ENCODE data around the gene PCYOX1L. TPM values are rescaled to one million over a fixed set of nuclear protein-coding genes. Genes with fewer than 3 reads are reported as not detected.

PCYOX1L gene
- polyA plus RNA-seq, 3 donors: 9.8 to 31.8 (median 13.5) TPM

DNA sequence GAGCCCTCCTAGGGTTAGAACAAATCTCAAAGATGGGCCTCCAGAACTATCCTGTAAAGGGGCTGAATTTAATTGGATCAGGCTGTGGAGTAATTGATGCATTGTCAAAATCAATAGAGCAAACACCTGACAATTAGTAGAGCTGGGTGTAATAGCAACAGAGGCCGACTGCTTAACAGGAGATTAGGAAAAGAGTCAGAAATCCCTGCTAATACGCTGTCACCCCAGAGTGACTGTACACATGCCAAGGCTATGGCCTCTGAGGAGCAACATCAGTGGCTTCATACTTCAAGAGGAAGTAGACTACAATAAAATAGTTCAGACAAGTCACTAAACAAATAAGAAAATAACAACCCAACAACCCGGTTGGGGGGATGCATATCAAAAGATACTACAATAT lies 31.2 kb upstream of the PCYOX1L start:
- Mint-ChIP-seq H3K9me3 (peaks cover 0 to 3% (median 2%) of the 10 kb centered on the region in 7 donors), H3K4me3 (no peak overlapping the region), H3K4me1 (peaks cover 5% of the 10 kb centered on the region), H3K27me3 (ENCODE audit: low read depth in 3 of 3) (peaks cover 0 to 1% (median 0%) of the 10 kb centered on the region in 3 donors), H3K27ac (no peak overlapping the region), H3K36me3 (no peaks in the 10 kb centered on the region)
- DNase-seq: no peak
- Histone ChIP-seq H4K20me1 (ENCODE audit: insufficient read depth, low read length) (no peaks in the 10 kb centered on the region), H3K79me2 (ENCODE audit: insufficient read depth, low read length) (no peaks in the 10 kb centered on the region), H3K4me1 (ENCODE audit: control insufficient read depth in 1 of 2, insufficient read depth in 2 of 2, low read length in 2 of 2) (no peaks in the 10 kb centered on the region), H3K27me3 (ENCODE audit: control insufficient read depth in 2 of 2, insufficient read depth in 2 of 2, low read length in 2 of 2) (no peaks in the 10 kb centered on the region), H3K9ac (ENCODE audit: insufficient read depth, low read length, poor library complexity, severe bottlenecking) (no peak overlapping the region), H3K9me3 (replicated peaks in 1 of 2; ENCODE audit: control insufficient read depth in 1 of 2, insufficient read depth in 1 of 2, low read length in 2 of 2) (no peaks in the 10 kb centered on the region), H3K4me3 (replicated peaks in 1 of 3; ENCODE audit: low read depth in 2 of 3, low read length in 3 of 3) (no peak overlapping the region), H2AFZ (ENCODE audit: insufficient read depth, low read depth, low read length, poor library complexity, severe bottlenecking) (no peak overlapping the region), H3K4me2 (replicated peaks; ENCODE audit: extremely low read depth, low read length, poor library complexity, severe bottlenecking) (no peak overlapping the region), H3K27ac (ENCODE audit: low read depth in 1 of 2, low read length in 2 of 2) (no peak overlapping the region), H3K36me3 (replicated peaks in 1 of 2; ENCODE audit: control insufficient read depth in 1 of 2, insufficient read depth in 2 of 2, low read length in 2 of 2) (no peaks in the 10 kb centered on the region)
- 100% methylated on average over 2 of the region's 3 CpGs for WGBS (ENCODE audit: insufficient coverage)
- TF ChIP-seq, protein P1, sequence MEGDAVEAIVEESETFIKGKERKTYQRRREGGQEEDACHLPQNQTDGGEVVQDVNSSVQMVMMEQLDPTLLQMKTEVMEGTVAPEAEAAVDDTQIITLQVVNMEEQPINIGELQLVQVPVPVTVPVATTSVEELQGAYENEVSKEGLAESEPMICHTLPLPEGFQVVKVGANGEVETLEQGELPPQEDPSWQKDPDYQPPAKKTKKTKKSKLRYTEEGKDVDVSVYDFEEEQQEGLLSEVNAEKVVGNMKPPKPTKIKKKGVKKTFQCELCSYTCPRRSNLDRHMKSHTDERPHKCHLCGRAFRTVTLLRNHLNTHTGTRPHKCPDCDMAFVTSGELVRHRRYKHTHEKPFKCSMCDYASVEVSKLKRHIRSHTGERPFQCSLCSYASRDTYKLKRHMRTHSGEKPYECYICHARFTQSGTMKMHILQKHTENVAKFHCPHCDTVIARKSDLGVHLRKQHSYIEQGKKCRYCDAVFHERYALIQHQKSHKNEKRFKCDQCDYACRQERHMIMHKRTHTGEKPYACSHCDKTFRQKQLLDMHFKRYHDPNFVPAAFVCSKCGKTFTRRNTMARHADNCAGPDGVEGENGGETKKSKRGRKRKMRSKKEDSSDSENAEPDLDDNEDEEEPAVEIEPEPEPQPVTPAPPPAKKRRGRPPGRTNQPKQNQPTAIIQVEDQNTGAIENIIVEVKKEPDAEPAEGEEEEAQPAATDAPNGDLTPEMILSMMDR (IDR thresholded peaks at IDR 0.05): no peak
- intact Hi-C loops (cut with micrococcal nuclease): no loop called here

DNA sequence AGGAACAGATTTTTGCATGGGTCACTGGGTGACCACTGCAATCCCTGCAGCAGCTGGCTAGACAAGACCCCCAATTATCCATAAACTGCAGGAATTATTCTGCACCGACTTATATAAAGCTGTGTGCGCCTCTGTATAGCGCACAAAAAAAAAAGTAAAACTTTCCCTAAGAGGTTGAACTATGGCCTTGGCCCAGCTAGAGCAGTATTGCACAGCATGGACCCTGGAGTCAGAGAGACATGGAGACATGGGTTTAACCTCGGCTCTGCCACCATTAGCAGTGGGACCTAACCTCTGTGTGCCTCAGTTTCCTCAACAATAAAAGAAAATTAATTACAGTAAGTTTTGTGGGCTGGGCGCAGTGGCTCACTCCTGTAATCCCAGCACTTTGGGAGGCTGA lies 29.7 kb upstream of the PCYOX1L start:
- H3K36me3 Mint-ChIP-seq: no peaks in the 10 kb centered on the region
- Histone ChIP-seq H3K9ac (ENCODE audit: insufficient read depth, low read length, poor library complexity, severe bottlenecking) (no peak overlapping the region), H2AFZ (ENCODE audit: insufficient read depth, low read depth, low read length, poor library complexity, severe bottlenecking) (no peak overlapping the region), H4K20me1 (ENCODE audit: insufficient read depth, low read length) (no peaks in the 10 kb centered on the region), H3K79me2 (ENCODE audit: insufficient read depth, low read length) (no peaks in the 10 kb centered on the region), H3K27me3 (ENCODE audit: control insufficient read depth in 2 of 2, insufficient read depth in 2 of 2, low read length in 2 of 2) (no peaks in the 10 kb centered on the region), H3K27ac (ENCODE audit: low read depth in 1 of 2, low read length in 2 of 2) (no peak overlapping the region), H3K4me3 (replicated peaks in 1 of 3; ENCODE audit: low read depth in 2 of 3, low read length in 3 of 3) (no peak overlapping the region), H3K4me1 (ENCODE audit: control insufficient read depth in 1 of 2, insufficient read depth in 2 of 2, low read length in 2 of 2) (no peaks in the 10 kb centered on the region), H3K9me3 (replicated peaks in 1 of 2; ENCODE audit: control insufficient read depth in 1 of 2, insufficient read depth in 1 of 2, low read length in 2 of 2) (no peaks in the 10 kb centered on the region), H3K36me3 (replicated peaks in 1 of 2; ENCODE audit: control insufficient read depth in 1 of 2, insufficient read depth in 2 of 2, low read length in 2 of 2) (no peaks in the 10 kb centered on the region), H3K4me2 (replicated peaks; ENCODE audit: extremely low read depth, low read length, poor library complexity, severe bottlenecking) (no peak overlapping the region)
- peaks cover 0 to 1% (median 0%) of the 10 kb centered on the region in 3 donors for H3K27me3 Mint-ChIP-seq (ENCODE audit: low read depth in 3 of 3)
- 100% methylated on average over 3 of the region's 5 CpGs for WGBS (ENCODE audit: insufficient coverage)
- TF ChIP-seq, protein P1 (IDR thresholded peaks at IDR 0.05): no peak
- intact Hi-C loops (cut with micrococcal nuclease): no loop called here
- DNase-seq: no peak
- peaks cover 5% of the 10 kb centered on the region for H3K4me1 Mint-ChIP-seq
- peaks cover 0 to 4% (median 2%) of the 10 kb centered on the region in 7 donors for H3K9me3 Mint-ChIP-seq
- no peak overlapping the region for H3K4me3 Mint-ChIP-seq
- H3K27ac Mint-ChIP-seq: no peak overlapping the region

Measured in CD14-positive monocyte (primary cell).